ENCODE data around the gene KIR2DL1. TPM values are rescaled to one million over a fixed set of nuclear protein-coding genes. Genes with fewer than 3 reads are reported as not detected.
"Not testable (repeated sequence)": the region's sequence is repeated elsewhere in the genome, so short reads cannot be mapped to it uniquely, and the experiment has no call there.

Gene KIR2DL1
- total and polyA plus RNA-seq, 2 donors = 0.06 TPM; not detected in 1

GRCh38 chr19:54747614-54748322 is 21.8 kb upstream of the KIR2DL1 start:
- DNase-seq (ENCODE audit: extremely low spot score); H3K36me3 ChIP-seq (ENCODE audit: insufficient read depth); H3K4me3 ChIP-seq (ENCODE audit: low read depth, low read length); H3K27ac ChIP-seq (ENCODE audit: low read depth); H3K4me1 ChIP-seq (ENCODE audit: insufficient read depth): not testable (repeated sequence)
- WGBS = 69% methylated on average over 9 of the region's 9 CpGs

GRCh38 chr19:54750276-54750675 is 19.3 kb upstream of the KIR2DL1 start:
- not testable (repeated sequence) for H3K4me3 ChIP-seq (ENCODE audit: low read depth, low read length); H3K36me3 ChIP-seq (ENCODE audit: insufficient read depth); H3K4me1 ChIP-seq (ENCODE audit: insufficient read depth); DNase-seq (ENCODE audit: extremely low spot score); H3K27ac ChIP-seq (ENCODE audit: low read depth)
- WGBS = 40% methylated on average over 6 of the region's 6 CpGs

DNA sequence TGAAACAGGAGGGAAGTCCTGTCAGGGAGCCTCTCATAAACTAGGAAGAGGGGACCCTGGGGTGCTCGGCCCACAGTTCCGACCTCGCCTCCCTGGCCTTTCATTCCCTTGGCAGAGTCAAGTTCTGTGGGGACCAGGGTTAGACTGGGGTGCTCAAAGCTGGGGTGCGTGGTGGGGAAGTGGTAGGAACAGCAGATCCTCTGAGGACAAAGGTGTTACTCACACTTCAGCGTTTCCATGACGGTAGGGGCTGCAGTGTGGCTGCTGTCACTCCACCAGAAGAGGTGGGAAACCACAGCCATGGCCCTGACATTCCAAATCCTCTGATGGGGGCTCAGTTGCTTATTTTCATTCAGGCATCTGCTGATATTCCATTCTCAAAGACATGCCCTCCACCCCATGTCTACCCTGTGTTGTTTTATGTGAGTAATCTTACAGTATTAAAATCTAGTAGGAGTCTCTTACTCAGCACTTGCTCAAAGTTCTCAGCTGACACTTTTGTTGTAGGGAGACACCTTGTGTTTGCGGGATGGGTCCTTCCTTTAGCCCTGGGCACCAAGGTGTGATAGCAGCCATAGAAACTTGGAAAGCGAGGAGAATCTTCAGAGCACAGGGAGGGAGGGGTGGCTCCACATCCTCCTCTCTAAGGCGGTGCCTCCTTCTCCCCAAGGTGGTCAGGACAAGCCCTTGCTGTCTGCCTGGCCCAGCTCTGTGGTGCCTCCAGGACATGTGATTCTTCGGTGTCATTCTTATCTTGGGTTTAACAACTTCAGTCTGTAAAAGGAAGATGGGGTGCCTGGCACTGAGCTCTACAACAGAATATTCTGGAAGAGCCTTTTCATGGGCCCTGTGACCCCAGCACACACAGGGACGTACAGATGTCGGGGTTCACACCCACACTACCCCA is 13.1 kb upstream of the KIR2DL1 start:
- not testable (repeated sequence) for H3K27ac ChIP-seq (ENCODE audit: low read depth); DNase-seq (ENCODE audit: extremely low spot score); H3K4me1 ChIP-seq (ENCODE audit: insufficient read depth); H3K4me3 ChIP-seq (ENCODE audit: low read depth, low read length); H3K36me3 ChIP-seq (ENCODE audit: insufficient read depth)
- 73% methylated on average over 11 of the region's 12 CpGs for WGBS

- not testable (repeated sequence) for DNase-seq (ENCODE audit: extremely low spot score); H3K4me3 ChIP-seq (ENCODE audit: low read depth, low read length); H3K4me1 ChIP-seq (ENCODE audit: insufficient read depth); H3K27ac ChIP-seq (ENCODE audit: low read depth); H3K36me3 ChIP-seq (ENCODE audit: insufficient read depth)
- 58% methylated on average over 6 of the region's 6 CpGs for WGBS
Observed at GRCh38 chr19:54758577-54758976, 11.0 kb upstream of the KIR2DL1 start.

GRCh38 chr19:54764219-54764618 is 5.4 kb upstream of the KIR2DL1 start:
- not testable (repeated sequence) for H3K4me1 ChIP-seq (ENCODE audit: insufficient read depth); H3K27ac ChIP-seq (ENCODE audit: low read depth); H3K36me3 ChIP-seq (ENCODE audit: insufficient read depth); H3K4me3 ChIP-seq (ENCODE audit: low read depth, low read length); DNase-seq (ENCODE audit: extremely low spot score)
- 74% methylated on average over 8 of the region's 8 CpGs for WGBS

GRCh38 chr19:54766464-54766863 is 3.1 kb upstream of the KIR2DL1 start:
- WGBS = 71% methylated on average over 4 of the region's 4 CpGs
- not testable (repeated sequence) for H3K36me3 ChIP-seq (ENCODE audit: insufficient read depth); H3K4me1 ChIP-seq (ENCODE audit: insufficient read depth); H3K27ac ChIP-seq (ENCODE audit: low read depth); DNase-seq (ENCODE audit: extremely low spot score); H3K4me3 ChIP-seq (ENCODE audit: low read depth, low read length)

- not testable (repeated sequence) for H3K4me1 ChIP-seq (ENCODE audit: insufficient read depth); H3K36me3 ChIP-seq (ENCODE audit: insufficient read depth); DNase-seq (ENCODE audit: extremely low spot score); H3K4me3 ChIP-seq (ENCODE audit: low read depth, low read length); H3K27ac ChIP-seq (ENCODE audit: low read depth)
- WGBS = 78% methylated on average over 4 of the region's 4 CpGs
Observed at GRCh38 chr19:54770511-54770910, 918 bp downstream of the KIR2DL1 start.

- H3K4me1 ChIP-seq (ENCODE audit: insufficient read depth); H3K27ac ChIP-seq (ENCODE audit: low read depth); DNase-seq (ENCODE audit: extremely low spot score); H3K36me3 ChIP-seq (ENCODE audit: insufficient read depth); H3K4me3 ChIP-seq (ENCODE audit: low read depth, low read length): not testable (repeated sequence)
- 60% methylated on average over 13 of the region's 15 CpGs for WGBS
Observed at GRCh38 chr19:54771018-54771960, 1.7 kb downstream of the KIR2DL1 start.

DNA sequence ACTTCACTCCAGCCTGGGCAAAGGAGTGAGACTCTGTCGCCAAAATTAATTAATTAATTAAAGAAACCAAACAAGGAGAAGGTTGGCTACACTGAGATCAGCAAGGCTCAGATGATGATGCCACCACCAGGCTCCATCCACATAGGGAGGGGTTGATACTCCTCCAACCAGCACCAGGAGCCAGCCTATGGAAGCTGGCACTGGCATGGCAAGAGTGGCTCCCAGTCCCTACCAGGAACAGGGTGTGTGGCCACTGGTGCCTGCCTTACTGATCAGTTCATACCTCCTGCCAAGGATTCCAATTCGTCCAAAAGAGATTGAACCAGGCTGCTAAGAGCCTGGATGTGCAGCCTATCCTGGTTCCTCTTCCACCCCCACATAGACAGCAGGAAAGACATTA is 3.1 kb downstream of the KIR2DL1 start:
- not testable (repeated sequence) for H3K4me1 ChIP-seq (ENCODE audit: insufficient read depth); DNase-seq (ENCODE audit: extremely low spot score); H3K27ac ChIP-seq (ENCODE audit: low read depth); H3K4me3 ChIP-seq (ENCODE audit: low read depth, low read length); H3K36me3 ChIP-seq (ENCODE audit: insufficient read depth)
- 44% methylated on average over 2 of the region's 2 CpGs for WGBS

DNA sequence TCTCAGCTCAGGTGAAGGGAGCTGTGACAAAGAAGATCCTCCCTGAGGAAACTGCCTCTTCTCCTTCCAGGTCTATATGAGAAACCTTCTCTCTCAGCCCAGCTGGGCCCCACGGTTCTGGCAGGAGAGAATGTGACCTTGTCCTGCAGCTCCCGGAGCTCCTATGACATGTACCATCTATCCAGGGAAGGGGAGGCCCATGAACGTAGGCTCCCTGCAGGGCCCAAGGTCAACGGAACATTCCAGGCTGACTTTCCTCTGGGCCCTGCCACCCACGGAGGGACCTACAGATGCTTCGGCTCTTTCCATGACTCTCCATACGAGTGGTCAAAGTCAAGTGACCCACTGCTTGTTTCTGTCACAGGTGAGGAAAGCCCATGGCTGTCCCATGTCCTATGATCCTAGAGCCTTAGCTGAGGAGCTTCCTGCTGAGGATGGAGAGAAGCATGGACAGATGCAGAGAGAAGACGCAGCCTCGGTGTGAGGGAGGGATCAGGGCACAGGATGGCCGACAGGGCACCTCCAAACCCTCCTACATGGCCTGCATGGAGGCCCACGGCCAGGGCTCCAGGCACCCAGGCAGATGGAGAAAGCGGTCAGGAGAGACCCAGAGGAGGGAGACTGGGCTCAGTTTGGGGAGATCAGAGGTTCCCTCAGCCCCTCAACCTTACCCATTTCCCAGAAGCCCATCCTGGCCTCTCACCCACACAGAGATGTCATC is 5.7 kb downstream of the KIR2DL1 start:
- not testable (repeated sequence) for H3K4me1 ChIP-seq (ENCODE audit: insufficient read depth); H3K36me3 ChIP-seq (ENCODE audit: insufficient read depth); DNase-seq (ENCODE audit: extremely low spot score); H3K27ac ChIP-seq (ENCODE audit: low read depth); H3K4me3 ChIP-seq (ENCODE audit: low read depth, low read length)
- 74% methylated on average over 12 of the region's 12 CpGs for WGBS

- H3K27ac ChIP-seq (ENCODE audit: low read depth); DNase-seq (ENCODE audit: extremely low spot score); H3K36me3 ChIP-seq (ENCODE audit: insufficient read depth); H3K4me3 ChIP-seq (ENCODE audit: low read depth, low read length); H3K4me1 ChIP-seq (ENCODE audit: insufficient read depth): not testable (repeated sequence)
- 65% methylated on average over 8 of the region's 8 CpGs for WGBS
Observed at GRCh38 chr19:54775830-54776229, 6.2 kb downstream of the KIR2DL1 start.

GRCh38 chr19:54777851-54778250 is 8.3 kb downstream of the KIR2DL1 start:
- DNase-seq (ENCODE audit: extremely low spot score); H3K4me3 ChIP-seq (ENCODE audit: low read depth, low read length); H3K36me3 ChIP-seq (ENCODE audit: insufficient read depth); H3K4me1 ChIP-seq (ENCODE audit: insufficient read depth); H3K27ac ChIP-seq (ENCODE audit: low read depth): not testable (repeated sequence)
- 57% methylated on average over 4 of the region's 4 CpGs for WGBS

GRCh38 chr19:54778896-54779295 is 9.3 kb downstream of the KIR2DL1 start:
- not testable (repeated sequence) for H3K4me3 ChIP-seq (ENCODE audit: low read depth, low read length); DNase-seq (ENCODE audit: extremely low spot score); H3K27ac ChIP-seq (ENCODE audit: low read depth); H3K4me1 ChIP-seq (ENCODE audit: insufficient read depth); H3K36me3 ChIP-seq (ENCODE audit: insufficient read depth)
- 65% methylated on average over 7 of the region's 7 CpGs for WGBS

Measured in urinary bladder (tissue), 4 donors.